HG03103 (cell line): Measurements from ENCODE around the gene EPB41L4B.

Experiments used
- ATAC-seq: cut with Tn5 transposase; IDR thresholded peaks from one replicate; pipeline ENCODE4 v1.9.1; 2021; ENCODE audit warnings: low read depth; ENCODE audit not compliant: unreplicated experiment

The EPB41L4B gene

DNA sequence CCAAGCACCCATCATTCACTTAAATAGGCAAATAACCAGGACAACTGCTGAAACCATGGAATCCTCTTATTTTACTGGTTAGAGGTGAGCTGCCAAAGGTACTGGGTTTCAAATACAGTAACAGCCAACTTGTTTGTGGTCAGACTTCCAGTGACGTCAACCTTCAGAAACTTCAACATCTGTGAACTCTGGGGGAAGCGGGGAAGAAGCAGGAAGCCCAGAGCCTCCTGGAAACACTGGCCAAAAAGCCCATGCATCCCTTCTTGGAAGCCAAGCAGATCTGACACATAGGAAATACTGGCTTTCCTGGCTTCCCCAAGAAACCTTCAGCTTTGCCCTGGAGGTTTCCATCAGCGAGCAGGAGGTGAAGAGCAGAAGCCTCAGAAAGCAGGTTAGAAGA lies 148.9 kb downstream of the EPB41L4B start:
- ATAC-seq = no peak

DNA sequence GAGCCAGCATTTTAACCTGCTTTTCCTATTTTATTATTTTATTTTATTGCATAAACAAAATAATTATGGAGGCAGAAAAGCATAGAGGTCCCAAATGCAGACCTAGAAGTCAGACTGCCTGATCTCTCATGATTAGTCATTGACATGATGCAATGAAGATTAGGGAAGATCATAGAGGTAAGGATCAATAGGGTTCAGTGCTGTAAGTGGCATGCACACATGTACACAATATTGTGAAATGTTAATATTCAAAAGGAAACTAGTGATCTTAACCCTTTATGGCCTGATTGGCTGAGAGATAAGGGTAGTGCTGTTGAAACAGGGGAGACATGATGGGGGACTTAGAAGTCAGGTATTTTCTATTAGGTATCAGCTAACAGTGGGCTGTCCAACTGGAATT lies 152.7 kb downstream of the EPB41L4B start:
- no peak for ATAC-seq

DNA sequence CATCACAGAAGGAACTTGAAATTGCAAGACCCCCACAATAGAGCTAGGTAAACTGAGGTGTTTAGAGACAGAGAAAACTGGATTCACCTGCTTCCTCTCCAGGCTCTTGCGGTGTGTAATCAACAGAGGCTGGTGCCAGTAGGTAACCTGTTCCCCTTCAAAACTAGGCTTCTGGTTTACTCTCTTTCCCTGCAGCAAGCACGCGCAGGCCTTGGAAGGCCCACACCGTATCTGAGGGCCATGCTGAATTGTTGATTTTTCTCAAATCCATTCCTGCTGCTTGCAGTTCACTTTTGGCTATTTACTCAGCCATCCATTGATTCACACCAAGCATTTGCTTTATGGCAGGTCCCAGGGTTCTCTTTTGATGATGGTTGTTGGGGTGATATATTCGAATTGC lies 153.1 kb downstream of the EPB41L4B start:
- no peak for ATAC-seq

DNA sequence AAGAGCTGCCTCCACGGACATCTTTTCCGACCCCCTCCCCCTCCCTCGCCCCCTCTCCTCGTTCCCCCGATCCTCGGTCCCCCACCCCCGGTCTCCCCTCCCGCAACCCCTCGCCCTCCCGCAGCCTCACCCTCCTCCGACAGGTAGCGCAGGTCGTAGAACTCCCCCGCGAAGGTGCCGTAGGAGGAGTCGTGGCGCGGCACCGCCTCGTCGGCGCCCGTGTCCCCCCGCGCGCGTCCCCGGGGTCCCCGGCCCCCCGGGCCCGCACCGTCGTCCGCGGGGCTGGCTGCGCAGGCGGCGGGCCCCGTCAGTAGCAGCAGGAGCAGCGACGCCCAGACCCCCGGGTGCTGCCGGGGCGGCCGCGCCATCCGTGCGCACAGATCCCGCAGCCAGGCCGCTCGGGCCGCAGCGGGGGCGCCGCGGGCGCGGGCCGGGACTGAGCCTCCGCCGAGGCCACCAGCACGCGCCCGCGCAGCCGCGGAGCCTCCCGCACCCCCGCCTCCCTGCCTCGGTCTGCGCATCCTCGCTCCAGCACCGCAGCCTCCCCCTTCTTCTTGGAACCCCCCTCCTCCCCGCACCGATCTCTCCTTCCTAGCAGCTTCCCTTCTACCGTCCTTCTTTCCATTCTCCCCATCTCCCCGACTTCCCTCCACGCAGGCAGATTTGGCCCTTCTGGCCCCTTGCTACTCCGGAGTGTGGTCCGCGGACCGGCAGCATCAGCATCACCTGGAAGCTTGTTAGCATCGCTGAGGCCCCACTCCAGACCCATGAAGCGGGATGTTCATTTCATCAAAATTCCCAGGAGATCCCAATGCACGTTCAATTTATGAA lies 153.9 kb downstream of the EPB41L4B start, which contains the start of gene FRRS1L:
Gene FRRS1L, minus strand, starts transcription at position 479 of the 831 bp plus-strand sequence. Its CDS starts 111 bp downstream, at position 368.
- no peak for ATAC-seq

DNA sequence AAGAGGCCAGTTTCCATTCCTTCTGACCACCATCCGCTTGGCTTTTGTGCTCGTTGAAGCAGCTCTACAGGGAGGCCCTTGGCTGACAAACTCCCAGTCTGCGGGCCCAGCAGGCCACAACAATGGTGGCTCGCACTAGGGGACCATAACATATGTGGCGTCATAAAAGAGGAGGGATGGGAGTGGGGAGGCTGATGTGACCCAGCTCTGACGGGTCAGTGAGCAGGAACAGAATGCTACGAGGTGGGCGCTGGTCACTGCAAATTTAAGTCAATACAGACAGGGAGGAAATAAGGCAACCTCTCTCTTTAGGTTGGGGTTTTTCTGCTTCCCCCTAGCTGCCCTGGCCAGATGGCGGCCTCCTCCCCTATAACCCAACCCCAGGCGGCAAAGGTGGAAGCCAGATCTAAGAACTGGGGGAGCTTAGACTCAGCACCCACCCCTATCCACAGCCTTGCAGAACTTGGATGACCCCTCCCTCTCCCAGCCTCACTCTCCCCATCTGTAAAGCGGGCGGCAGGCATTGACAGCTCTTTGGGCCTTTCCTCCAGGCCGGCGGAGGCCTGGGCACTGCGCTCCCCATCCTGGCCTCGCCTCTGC lies 154.6 kb downstream of the EPB41L4B start:
- no peak for ATAC-seq

DNA sequence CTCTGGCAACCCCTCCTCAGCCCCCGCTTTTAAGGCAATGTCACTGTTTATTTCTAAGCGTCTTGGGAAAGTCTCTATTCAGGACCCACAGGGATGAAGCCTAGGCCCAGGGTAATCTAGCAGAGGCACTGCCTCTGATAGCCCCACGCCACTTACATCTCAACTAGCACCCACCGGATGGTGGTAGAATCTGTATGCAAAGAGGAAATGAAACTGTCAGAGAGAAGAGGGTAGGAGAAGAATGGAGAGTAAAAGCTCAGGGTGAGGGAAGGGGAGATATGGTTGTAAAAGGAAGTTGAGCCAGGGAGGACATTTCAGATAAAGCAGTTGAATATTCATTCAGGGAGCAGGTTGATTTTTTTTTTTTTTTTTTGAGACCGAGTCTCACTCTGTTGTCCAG lies 156.8 kb downstream of the EPB41L4B start:
- peak; percentile 80 for ATAC-seq

DNA sequence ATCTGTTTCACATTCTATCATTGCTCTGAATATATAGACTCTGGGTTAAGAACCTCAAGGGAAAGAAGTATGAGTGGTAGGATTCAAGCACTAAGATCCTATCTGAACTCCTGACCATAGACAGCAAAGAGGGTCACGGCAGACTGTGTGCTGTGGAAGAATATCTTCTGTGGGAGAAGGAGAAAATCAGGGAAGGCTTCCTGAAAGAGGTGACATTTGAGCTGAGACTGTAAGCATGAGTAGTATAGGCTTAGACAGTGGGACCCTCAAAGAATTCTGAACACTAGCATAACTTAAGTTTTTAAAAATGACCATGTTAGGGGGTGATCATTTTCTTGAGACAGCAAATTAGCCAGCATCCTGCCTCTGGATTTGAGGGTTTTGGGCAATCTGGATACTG lies 157.7 kb downstream of the EPB41L4B start:
- no peak for ATAC-seq

DNA sequence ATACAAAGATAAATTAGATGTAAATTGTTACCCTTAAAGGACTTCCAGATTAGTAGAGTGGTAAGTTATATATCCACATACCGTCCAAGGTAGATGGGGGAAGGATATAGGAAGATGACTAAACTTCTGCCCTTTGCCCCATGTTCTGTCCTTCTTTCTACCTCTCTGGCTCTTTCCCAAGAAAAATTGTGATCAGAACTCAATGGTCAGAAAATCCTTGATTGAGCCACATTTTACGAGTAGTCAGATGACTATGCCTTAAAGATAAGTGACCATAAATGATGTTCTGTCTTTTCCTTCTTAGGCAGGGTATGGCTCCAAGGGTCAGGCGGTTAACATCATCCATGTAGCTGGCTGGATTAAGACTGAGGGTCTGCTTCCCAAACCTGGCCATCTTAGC lies 158.2 kb downstream of the EPB41L4B start:
- no peak for ATAC-seq

DNA sequence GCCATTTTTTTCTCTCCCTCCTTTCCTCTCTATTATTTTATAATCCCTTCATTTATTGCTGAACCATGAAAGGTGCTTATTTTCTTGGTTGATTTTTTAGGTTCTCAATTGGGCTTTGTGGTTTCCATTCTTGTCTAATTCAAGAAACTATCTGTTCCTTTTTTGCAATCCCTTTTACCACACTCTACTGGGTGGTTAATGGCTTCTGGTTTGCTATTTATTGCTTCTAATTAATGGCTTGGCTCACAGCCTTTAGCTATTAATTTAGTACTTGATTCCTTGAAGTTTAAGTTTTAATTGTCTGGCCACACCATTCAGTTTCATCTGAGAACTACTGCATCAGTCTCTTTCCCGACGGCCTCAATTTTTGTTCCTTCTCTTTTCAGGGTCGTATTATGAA lies 159.4 kb downstream of the EPB41L4B start:
- ATAC-seq = no peak

DNA sequence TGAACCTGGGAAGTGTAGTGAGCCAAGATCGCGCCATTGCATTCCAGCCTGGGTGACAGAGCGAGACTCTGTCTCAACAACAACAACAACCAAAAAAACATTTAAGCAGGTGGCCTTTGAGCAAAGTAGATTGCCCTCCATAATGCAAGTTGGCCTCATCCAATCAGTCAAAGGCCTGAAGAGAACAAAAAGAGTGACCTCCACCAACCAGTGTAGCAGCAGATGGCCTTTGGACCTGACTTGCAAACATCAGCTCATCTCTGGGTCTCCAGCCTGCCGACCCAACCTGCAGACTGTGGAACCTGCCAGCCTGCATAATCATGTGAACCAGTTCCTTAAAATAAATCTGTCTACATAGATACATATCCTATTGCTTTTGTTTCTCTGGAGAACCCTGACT lies 161.3 kb downstream of the EPB41L4B start:
- no peak for ATAC-seq

DNA sequence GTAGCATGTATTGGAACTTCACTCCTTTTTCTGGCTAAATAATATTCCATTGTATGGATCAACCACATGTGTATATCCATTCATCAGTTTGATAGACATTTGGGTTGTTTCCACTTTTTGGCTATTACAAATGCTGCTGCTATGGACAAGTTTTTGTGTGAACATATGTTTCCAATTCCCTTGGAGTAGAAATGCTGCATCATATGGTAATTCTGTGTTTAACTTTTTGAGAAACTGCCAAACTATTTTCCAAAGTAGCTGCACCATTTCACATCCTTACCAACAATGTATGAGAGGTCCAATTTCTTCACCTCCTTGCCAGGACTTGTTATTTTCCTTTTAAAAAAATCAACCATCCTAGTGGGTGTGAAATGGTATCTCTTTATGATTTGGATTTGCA lies 162.2 kb downstream of the EPB41L4B start:
- no peak for ATAC-seq

DNA sequence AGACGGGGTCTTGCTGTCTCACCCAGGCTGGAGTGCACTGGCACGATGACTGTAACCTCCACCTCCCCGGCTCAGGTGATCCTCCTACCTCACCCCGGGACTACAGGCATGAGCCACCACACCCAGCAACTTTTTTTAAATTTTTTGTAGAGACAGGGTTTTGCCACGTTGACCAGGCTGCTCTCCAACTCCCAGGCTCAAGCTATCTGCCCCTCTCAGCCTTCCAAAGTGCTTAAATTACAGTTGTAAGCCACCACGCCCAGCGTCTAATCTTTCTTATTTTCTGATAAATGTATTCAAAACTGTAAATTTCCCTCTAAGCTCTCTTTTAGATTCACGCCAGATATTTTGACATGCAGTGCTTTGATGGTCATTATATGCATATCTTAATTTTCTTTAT lies 164.2 kb downstream of the EPB41L4B start:
- no peak for ATAC-seq

DNA sequence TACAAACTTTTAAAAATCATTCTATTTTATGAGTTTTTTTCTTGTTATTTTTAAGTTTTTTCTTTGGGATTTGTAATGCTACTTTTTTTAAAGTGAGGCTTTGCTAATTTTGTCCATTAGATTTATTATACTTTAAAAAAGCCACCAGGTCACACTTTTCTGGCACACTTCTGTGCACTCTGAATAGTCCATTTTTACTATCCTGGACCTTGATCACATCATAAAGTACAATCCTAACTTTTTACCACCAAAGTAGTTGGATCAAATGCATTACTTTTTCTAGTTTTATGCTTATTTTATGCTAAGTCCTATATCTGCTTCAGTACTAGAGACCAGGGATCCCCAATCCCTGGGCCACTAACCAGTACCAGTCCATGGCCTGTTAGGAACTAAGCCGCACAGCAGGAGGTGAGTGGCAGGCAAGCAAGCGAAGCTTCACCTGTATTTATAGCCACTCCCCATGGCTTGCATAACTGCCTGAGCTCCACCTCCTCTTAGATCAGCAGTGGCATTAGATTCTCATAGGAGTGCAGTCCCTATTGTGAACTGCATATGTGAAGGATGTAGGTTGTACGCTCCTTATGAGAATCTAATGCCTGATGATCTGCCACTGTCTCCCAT lies 169.8 kb downstream of the EPB41L4B start:
- ATAC-seq = no peak

DNA sequence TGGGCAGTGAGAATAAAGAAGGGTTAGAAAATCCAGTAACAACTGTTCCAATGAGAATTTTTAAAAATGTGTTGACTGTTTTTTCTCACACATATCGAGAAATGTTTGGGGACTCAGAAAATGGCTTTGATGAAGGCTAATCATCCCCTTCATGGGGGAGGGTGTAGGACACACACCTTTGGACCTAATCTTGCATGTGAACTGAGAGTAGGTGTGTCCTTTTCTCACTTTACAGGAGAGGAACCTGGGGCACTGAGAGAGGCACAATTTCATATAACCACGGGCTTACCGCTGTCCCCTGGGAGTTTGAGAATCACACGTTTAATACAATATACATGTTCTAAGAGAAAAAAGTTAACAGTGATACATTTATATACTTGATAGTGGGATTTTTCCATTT lies 171.1 kb downstream of the EPB41L4B start:
- ATAC-seq = no peak

DNA sequence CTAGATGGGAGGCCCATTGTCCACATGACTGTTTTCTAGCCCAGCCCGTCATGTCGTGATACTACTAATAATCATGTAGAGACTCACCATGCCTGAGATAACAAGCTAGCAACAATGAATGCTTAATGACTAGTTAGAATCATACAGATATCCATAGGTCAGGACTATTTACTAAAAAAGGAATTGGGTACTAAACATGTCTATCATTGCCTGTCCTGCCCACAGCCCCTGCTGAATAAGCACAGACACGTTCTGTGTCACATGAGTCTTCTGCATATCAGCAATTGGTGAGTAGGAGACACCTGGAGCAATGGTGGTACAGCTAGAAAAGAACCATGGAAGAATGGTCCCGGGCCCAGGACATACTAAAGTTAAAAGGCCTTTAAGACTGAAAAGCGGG lies 171.8 kb downstream of the EPB41L4B start:
- ATAC-seq = no peak

DNA sequence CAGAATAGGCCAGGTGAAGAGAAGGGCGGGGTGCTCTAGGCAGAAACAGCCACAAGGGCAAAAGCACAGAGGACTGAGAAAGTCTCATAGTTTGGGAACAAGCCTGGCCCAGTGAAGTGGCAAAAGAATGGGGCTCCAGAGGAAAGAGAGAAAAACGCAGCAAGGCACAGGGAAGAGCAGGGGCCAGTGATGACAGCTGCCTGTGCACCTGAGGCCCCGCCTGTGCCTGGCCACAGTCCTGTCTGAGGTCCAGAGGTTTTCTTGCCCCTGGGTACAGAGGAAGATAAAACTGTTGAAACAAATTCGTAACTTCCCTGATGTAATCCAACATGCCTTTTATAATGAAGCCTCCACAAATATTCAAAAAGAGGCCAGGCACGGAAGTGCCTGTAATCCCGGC lies 175.8 kb downstream of the EPB41L4B start:
- ATAC-seq = no peak

DNA sequence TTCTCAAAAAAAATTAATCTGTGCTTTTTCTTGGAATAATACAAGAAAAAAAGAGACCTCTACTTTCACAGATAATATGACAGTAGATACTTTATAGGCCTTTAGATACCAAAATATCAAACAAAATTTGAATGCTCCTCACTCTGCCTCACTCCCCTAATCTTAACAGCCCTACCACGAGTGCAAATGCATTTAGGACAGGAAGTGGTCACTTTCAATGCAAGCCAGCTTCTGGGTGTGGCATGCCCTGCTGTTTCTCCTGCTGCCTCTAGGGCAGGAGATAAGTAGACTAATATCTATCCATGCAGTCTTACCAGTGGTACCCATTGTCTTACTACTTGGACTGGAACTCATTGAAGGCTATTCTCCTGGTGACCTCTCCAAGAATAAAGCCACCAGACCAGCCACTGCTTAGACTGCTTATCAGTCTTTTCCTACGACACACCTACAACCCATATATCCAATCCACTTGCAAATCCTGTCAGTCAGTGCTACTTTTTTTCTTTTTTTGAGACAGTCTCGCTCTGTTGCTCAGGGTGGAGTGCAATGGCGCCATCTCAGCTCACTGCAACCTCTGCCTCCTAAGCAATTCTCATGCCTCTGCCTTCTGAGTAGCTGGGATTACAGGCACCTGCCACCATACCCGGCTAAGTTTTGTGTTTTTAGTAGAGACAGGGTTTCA lies 176.8 kb downstream of the EPB41L4B start:
- ATAC-seq = peak; percentile 99

DNA sequence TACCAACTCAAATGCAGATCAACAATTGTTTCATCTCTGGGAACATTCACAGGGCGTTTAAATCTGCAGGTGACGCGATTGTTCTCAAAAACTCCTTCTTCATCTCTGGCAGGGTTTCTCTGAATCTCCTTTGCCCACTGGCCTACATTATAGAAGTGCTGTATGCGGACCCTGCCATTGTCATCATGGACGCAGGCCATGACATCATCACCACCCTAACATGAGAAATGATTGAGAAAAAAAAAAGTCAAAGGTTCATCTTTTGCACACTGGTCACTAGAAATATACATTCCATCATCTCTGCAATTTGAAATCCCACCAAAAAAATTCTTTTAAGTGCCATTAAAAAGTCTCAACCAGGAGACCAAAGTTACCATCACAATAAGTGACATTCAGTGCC lies 179.5 kb downstream of the EPB41L4B start:
- ATAC-seq = no peak

DNA sequence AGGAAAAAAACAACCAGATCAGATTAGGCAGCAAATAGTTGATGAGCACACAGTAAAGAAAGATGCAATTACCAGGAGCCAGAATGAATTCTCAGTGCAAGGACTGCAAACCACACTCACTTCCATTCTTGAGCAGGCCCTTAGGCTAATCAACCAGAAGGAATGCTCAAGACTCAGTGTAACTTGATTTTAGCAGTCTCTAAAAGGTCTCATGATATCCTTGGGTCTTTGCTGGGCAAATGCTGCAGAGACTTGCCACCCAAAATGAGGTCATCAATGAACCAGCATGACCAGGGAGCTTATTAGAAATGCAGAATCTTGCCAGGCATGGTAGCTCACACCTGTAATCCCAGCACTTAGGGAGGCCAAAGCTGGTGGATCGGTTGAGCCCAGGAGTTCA lies 181.0 kb downstream of the EPB41L4B start:
- no peak for ATAC-seq

DNA sequence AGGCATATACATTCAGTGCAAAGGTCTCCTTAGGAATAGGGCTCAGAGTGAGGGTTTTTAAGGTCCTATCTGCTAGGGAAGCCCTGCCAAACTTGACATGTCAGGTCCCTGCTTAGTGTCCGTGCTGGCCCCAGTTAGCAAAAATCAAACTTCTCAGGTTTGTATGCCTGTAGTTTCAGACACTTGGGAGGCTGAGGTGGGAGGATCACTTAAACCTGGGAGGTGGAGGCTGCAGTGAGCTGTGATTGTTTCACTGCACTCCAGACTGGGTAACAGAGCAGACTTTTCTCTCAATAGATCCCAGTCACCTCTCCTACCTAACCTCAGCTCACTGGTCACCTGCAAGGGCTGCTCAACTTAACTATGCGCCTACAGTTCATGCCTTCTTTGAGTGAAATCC lies 182.4 kb downstream of the EPB41L4B start:
- no peak for ATAC-seq

DNA sequence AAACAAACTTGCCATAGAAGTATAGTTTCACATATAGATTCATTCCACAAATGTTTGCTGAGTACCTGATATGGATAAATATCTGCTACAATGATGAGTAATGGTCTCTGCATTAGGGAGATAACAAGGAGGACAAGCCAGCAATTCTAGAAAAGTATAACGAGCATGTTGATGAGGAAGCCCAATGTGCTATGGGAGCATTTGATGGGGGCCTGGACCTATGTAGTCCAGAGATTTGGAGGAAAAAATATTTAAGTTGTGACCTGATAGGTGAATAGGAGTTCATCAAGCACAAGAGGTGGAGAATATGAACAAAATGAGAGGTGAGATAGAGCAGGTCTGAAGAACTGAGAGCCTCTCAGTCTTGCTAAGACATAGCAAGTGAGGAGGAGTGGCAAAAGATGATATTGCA lies 186.7 kb downstream of the EPB41L4B start:
- ATAC-seq = no peak
